ENCODE data around the gene FYN. TPM values are rescaled to one million over a fixed set of nuclear protein-coding genes. Genes with fewer than 3 reads are reported as not detected.

FYN gene
- total and polyA plus RNA-seq, 2 of the 8 experiments (the other 6 are each of a cell fraction or from before 2014, with no cell fraction given) = 46.8 to 97.2 TPM

DNA sequence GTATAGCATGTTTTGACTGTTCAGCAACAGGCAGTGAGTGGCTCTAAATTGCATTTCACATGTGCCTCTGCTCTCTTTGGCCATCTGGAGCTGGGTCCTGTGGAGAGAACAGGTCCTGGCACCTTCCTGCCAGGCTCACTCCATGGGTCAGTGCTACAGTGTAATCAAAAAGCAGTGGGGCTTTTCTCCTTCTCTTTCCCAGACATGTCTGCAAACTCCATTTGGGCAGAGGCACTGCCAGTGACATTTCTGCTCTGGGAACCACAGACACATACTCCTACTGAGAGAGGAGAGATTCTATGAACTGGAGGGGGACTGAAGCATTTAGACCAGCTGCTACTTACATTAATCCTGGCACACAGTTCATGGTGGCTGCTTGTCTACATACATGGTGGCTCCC is 199.3 kb downstream of the FYN start (continued):
- TF ChIP-seq, protein P1, sequence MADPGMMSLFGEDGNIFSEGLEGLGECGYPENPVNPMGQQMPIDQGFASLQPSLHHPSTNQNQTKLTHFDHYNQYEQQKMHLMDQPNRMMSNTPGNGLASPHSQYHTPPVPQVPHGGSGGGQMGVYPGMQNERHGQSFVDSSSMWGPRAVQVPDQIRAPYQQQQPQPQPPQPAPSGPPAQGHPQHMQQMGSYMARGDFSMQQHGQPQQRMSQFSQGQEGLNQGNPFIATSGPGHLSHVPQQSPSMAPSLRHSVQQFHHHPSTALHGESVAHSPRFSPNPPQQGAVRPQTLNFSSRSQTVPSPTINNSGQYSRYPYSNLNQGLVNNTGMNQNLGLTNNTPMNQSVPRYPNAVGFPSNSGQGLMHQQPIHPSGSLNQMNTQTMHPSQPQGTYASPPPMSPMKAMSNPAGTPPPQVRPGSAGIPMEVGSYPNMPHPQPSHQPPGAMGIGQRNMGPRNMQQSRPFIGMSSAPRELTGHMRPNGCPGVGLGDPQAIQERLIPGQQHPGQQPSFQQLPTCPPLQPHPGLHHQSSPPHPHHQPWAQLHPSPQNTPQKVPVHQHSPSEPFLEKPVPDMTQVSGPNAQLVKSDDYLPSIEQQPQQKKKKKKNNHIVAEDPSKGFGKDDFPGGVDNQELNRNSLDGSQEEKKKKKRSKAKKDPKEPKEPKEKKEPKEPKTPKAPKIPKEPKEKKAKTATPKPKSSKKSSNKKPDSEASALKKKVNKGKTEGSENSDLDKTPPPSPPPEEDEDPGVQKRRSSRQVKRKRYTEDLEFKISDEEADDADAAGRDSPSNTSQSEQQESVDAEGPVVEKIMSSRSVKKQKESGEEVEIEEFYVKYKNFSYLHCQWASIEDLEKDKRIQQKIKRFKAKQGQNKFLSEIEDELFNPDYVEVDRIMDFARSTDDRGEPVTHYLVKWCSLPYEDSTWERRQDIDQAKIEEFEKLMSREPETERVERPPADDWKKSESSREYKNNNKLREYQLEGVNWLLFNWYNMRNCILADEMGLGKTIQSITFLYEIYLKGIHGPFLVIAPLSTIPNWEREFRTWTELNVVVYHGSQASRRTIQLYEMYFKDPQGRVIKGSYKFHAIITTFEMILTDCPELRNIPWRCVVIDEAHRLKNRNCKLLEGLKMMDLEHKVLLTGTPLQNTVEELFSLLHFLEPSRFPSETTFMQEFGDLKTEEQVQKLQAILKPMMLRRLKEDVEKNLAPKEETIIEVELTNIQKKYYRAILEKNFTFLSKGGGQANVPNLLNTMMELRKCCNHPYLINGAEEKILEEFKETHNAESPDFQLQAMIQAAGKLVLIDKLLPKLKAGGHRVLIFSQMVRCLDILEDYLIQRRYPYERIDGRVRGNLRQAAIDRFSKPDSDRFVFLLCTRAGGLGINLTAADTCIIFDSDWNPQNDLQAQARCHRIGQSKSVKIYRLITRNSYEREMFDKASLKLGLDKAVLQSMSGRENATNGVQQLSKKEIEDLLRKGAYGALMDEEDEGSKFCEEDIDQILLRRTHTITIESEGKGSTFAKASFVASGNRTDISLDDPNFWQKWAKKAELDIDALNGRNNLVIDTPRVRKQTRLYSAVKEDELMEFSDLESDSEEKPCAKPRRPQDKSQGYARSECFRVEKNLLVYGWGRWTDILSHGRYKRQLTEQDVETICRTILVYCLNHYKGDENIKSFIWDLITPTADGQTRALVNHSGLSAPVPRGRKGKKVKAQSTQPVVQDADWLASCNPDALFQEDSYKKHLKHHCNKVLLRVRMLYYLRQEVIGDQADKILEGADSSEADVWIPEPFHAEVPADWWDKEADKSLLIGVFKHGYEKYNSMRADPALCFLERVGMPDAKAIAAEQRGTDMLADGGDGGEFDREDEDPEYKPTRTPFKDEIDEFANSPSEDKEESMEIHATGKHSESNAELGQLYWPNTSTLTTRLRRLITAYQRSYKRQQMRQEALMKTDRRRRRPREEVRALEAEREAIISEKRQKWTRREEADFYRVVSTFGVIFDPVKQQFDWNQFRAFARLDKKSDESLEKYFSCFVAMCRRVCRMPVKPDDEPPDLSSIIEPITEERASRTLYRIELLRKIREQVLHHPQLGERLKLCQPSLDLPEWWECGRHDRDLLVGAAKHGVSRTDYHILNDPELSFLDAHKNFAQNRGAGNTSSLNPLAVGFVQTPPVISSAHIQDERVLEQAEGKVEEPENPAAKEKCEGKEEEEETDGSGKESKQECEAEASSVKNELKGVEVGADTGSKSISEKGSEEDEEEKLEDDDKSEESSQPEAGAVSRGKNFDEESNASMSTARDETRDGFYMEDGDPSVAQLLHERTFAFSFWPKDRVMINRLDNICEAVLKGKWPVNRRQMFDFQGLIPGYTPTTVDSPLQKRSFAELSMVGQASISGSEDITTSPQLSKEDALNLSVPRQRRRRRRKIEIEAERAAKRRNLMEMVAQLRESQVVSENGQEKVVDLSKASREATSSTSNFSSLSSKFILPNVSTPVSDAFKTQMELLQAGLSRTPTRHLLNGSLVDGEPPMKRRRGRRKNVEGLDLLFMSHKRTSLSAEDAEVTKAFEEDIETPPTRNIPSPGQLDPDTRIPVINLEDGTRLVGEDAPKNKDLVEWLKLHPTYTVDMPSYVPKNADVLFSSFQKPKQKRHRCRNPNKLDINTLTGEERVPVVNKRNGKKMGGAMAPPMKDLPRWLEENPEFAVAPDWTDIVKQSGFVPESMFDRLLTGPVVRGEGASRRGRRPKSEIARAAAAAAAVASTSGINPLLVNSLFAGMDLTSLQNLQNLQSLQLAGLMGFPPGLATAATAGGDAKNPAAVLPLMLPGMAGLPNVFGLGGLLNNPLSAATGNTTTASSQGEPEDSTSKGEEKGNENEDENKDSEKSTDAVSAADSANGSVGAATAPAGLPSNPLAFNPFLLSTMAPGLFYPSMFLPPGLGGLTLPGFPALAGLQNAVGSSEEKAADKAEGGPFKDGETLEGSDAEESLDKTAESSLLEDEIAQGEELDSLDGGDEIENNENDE (IDR thresholded peaks at IDR 0.05; ENCODE audit: insufficient replicate concordance, low read length) = no peak
- TF ChIP-seq BCL11A (IDR thresholded peaks at IDR 0.05; ENCODE audit: low read depth in 2 of 2, low read length in 2 of 2) (no peak), EZH2 (IDR thresholded peaks at IDR 0.05; ENCODE audit: low read depth, low read length, severe bottlenecking) (no peak), RBBP5 (IDR thresholded peaks at IDR 0.05; ENCODE audit: borderline replicate concordance, low read depth, low read length) (no peak), PHF8 (conservative IDR thresholded peaks at IDR 0.05; ENCODE audit: low read depth, low read length) (no peak), SUZ12 (IDR thresholded peaks at IDR 0.05; ENCODE audit: low read length) (no peak)
- TF ChIP-seq, protein P2, sequence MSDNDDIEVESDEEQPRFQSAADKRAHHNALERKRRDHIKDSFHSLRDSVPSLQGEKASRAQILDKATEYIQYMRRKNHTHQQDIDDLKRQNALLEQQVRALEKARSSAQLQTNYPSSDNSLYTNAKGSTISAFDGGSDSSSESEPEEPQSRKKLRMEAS (IDR thresholded peaks at IDR 0.05) = no peak
- TF ChIP-seq, protein P3, sequence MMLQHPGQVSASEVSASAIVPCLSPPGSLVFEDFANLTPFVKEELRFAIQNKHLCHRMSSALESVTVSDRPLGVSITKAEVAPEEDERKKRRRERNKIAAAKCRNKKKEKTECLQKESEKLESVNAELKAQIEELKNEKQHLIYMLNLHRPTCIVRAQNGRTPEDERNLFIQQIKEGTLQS (IDR thresholded peaks at IDR 0.05; ENCODE audit: insufficient read depth, low read depth, low read length) = no peak
